OCI-LY3 (cell line): ENCODE results near the gene GMNC.

Experiments
- CTCF ChIP-seq: fragments of 200-600, 300-600 bp; sonication (generic); IDR thresholded peaks from 2 replicates; pipeline ENCODE4 v1.5.1; 2014; ENCODE audit warnings: antibody characterized with exemption, low read length, low read depth
- EZH2phosphoT487 ChIP-seq: fragments of 200-600 bp; shearing (Covaris generic); IDR thresholded peaks from 2 replicates; pipeline ENCODE4 v1.6.1; 2018; ENCODE audit warnings: antibody characterized with exemption, mixed run types, low read depth

DNA sequence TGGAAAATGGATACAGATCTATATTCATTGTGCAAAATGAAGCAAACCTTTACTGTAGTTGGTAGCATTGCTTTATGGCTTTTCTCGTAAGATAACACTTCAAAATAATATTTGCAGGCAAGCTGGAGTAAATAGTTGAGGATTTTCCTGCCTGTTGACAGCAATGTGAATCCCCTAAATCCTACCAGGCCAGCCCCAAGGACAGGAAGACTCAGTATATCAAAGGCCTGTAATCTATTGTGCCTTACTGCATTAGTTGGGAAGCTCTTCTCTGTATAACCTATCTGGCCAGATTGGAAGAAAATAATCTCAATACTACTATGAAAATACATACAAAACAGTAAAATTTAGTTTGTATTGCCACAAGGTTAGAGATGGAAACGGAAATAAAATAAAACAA is 4.6 kb upstream of the GMNC start:
- no peak for TF ChIP-seq CTCF
- TF ChIP-seq EZH2phosphoT487: no peak
